Fibroblast of villous mesenchyme (primary cell): Measurements from ENCODE around the gene MPND. TPM values are rescaled to one million over a fixed set of nuclear protein-coding genes. Genes with fewer than 3 reads are reported as not detected.

ENCODE experiments used
- DNase-seq: peaks from one replicate; pipeline ENCODE4 v3.0.0-alpha.2; 2010; ENCODE audit warnings: low read depth
- H3K4me3 ChIP-seq: 2 replicates; pipeline ENCODE4 v1.5.1; 2011; ENCODE audit warnings: low read depth, mild to moderate bottlenecking, low read length
- CTCF ChIP-seq: IDR thresholded peaks from 2 replicates; pipeline ENCODE4 v1.5.1; 2012; ENCODE audit warnings: low read depth, mild to moderate bottlenecking, low read length; ENCODE audit not compliant: insufficient read depth
- total RNA-seq: library from RNA; depleted of rRNA; stranded (reverse); fragments of >200 nt; gene quantifications from 2 replicates; pipeline ENCODE4 v1.2.3, GENCODE V29; 2012

MPND gene
- total RNA-seq, 1 donor: 4.3 TPM

- DNase-seq: no peak
These were observed 22.9 kb upstream of the MPND start for GRCh38 chr19:4320419-4320818.

GRCh38 chr19:4322942-4323665 lies 20.3 kb upstream of the MPND start:
- H3K4me3 ChIP-seq: no peak overlapping the region
- DNase-seq: no peak
- no peak for TF ChIP-seq CTCF

More at GRCh38 chr19:4320419-4320818, 22.9 kb upstream of the MPND start:
- no peak overlapping the region for H3K4me3 ChIP-seq
- TF ChIP-seq CTCF: no peak

- DNase-seq: no peak
- no peak overlapping the region for H3K4me3 ChIP-seq
- no peak for TF ChIP-seq CTCF
These were observed 19.7 kb upstream of the MPND start for GRCh38 chr19:4323692-4324091.

- no peak for DNase-seq
- H3K4me3 ChIP-seq: no peak overlapping the region
- TF ChIP-seq CTCF: no peak
These were observed 19.1 kb upstream of the MPND start for GRCh38 chr19:4324228-4324627.

GRCh38 chr19:4326215-4326836 lies 17.0 kb upstream of the MPND start:
- DNase-seq: no peak

GRCh38 chr19:4326837-4327251 lies 16.5 kb upstream of the MPND start:
- DNase-seq: no peak
- peak overlapping the region; percentile 32 for H3K4me3 ChIP-seq
- TF ChIP-seq CTCF: no peak

More at GRCh38 chr19:4326215-4326836, 17.0 kb upstream of the MPND start:
- TF ChIP-seq CTCF: no peak
- no peak overlapping the region for H3K4me3 ChIP-seq
